Dedifferentiated amniotic fluid mesenchymal stem cell (primary cell): ENCODE results near the gene PLOD2.

Experiments used
- DNase-seq: peaks from one replicate; pipeline ENCODE4 v3.0.0-alpha.2; 2016; ENCODE audit errors: extremely low spot score

Gene PLOD2

DNA sequence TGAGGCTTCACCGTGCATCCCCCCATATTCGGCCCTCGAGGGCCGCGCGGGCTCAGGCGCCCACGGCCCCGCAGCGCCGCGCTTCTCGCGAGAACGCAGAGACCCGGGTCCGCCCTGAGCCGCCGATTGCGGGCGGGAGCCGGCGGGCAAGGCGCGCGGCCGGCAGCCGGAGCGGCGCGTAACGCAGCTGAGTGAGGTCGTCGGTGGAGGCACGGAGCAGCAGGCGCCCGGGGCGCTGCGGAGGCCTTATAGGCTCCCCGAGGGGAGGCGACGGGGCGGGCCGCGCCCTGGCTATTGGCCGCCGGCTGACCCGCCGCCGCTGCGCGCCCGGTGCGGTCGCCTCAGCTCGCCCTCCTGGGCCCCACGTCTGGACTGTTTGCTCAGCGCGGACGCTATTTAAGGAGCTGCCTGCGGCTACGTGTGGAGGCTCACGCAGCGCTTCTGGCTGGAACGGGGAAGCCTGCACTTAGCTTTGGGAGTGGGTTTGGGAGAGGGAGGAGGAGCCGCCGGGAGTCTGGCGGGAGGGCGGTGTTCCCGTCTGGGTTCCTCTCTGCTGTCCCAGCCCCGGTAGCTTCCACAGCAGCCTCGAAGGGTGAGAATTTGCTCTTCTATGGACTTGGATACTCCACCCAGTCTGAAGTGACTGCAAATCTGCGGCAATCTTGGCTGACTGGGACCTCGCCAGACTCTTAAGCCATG lies at the start of gene PLOD2:
Gene PLOD2 (minus strand): TSS at position 221 of the 699 bp plus-strand sequence. CDS start 195 bp downstream, at position 26.
- peak; percentile 88 for DNase-seq

DNA sequence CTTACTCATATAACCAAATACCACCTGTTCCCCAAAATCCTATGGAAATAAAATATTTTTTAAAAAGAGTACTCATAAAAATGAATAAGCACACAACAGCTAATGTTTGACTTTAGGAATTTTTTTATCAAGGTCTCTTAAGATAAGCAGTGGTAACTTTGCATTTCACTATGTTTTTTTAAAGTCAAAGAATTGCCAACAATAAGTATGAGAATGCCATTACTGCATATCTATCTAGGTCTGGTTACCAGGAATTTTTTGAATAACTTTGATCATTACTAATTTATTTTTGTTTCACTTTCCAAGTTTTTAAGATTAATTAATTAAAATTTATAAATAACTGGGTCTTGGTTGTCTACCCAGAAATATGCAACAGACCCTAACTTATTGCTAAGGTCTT lies 48.4 kb upstream of the PLOD2 start:
- DNase-seq = no peak

DNA sequence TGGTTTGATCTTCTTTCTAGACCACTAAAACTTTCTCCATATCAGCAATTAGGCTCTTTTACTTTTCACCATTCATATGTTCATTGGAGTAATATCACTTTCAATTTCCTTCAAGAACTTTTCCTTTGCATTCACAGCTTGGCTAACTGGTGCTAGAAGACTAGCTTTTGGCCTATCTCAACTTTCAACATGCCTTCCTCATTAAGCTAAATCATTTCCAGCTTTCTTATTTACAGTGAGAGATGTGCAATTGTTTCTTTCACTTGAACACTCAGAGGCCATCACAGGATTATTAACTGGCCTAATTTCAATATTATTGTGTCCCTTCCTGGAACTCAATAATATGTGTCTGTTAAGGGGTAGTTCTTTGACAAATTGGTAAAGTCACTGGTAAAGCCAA lies 42.8 kb upstream of the PLOD2 start:
- DNase-seq = no peak

DNA sequence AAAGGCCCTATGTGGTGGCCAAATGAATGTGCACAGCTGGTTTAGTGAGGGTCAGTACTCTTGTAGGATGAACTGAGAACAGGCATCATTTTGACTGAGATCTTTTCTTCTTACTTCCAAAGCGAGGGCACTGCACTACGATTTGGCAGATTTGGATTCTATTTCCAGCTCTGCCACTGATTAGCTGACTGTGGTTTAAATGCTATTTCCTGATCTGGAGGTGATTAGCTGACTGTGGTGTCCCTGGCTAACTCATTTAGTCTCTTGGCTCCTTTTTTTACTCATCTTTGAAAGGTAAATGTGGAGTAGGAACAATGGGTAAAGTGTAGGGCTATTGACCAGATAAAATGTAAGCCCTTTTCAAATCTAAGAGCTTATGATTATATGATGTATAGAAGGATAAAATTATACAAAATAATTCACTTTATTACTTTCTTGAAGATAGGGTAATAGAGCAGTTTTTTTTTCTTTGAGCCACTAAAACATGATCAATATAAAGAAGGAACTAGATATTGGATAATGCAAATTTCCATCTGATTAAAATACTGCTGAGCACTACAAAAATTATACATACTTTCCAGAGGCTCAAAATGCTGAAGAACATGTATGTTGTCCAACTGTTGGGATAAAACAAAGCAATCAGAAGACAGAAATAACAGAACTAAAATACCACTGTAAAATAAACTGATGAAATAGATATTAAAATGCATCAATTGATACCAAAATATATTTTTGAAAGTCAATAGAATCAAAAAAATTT lies 39.7 kb upstream of the PLOD2 start:
- DNase-seq = no peak

DNA sequence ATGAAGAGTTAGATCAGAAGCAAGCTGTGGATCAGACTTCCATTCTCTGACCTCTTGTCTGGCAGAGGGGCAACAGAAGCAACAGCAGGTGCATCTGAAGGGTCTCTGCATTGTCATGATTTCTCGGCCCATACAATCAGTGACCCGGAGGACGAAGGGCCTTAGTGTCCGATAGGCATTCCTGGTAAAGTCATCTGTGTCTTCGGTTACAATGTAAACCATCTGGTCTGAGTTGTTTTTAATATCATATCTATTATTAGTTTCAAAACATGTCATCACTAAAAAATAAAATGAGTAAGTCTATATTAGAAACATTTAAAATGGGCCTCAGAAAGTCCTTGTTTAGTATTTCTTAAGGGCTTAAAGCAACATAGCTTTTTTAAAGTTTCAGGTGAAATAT lies 38.8 kb upstream of the PLOD2 start:
- DNase-seq = no peak

DNA sequence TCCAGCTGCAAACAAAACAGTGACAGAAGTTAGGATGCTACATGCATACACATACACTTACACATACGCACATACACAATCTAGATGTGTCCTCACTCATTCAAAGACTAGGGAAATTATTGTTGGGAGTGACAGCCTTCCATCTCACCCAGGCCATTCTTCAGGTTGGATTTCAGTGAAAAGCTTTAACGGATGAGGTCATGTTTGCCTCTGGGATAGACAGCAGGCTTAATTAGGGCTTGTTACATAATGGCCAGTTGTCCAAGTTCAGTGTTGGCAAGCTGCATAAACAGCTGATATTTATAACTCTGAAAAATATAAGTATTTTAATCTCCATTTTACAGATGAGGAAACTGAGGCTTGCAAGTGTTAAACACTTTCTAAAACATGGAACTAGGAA lies 35.8 kb upstream of the PLOD2 start:
- DNase-seq = no peak

DNA sequence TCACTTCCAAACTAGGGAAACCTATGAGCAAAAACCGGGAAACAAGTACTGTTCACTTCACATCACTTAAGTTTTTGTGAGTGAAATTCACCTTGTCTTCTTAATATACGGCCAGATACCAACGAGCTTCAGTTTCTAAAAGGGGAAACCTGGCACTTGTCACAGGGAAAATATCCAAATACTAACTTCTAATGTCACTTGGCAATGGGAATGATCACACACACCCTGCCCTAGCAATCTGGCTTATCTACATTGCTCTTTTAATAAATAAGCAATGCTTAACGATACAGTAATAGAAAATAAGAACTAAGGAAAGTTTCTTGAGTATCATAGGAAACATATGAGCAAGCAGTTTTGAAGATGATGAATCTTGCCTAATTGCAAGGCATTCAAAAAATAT lies 34.6 kb upstream of the PLOD2 start:
- DNase-seq = no peak

DNA sequence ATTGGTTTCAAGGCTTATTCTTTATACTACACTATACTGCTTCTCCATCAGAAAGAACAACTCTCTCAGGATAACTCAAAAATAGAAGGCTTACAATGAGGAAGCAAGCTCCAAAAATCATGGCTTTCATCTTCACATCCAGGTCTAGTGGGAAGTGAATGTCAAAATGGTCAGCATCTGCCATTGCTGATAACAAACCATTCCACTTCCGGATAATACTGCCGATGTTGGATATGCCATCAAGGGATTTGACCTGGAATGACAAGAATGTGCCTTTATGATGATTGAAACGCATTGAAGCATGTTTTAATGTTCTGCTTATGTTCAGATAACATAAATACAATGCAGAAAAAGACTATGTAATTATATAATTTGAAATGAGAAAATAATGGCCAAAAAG lies 34.0 kb upstream of the PLOD2 start:
- DNase-seq = no peak

DNA sequence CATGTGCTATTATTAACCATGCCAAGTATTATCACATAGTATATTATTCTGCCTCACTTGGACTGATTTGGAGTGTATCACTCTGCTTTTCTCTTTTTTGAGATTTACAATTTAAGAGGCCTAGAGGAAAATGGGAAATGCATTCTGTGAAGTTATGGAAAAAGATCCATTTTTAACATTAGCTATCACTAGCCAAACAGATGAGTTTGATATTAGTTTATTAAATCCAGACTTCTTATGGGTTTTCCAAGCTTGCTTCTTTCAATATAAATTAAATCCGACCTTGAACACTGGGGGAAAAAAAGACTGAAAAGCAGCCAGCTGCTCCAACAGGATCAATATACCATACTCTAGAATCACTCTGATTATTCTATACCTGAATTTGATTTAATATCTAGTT lies 30.1 kb upstream of the PLOD2 start:
- DNase-seq = no peak

DNA sequence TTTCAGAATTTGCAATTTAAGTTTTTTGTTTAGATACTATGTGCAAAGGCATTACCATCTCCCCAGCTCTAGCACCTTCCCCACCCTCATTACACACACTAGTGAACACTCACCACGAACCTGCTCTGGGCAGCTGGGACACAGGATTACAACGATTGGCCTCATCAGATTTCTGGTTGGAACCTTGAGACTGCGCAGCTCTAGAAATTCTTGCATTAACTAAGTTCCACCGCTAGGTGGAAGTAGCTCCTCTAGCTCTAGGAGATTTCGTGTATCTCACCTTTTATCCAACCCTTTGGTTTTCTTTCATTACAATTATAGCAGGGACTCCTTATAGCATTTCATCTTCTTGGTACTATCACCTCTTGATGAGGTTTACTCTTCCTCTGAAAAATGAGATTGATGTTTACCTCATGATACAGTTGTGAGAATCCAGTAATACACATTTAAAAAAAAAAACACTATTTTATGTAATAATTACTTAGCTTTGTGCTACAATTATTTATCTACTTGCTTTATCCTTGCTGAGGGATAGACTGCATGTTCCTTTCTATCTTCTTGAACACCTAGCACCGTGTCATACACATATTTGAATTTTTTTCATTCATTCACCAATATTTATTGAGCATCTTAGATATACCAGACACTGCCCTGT lies 28.7 kb upstream of the PLOD2 start:
- peak; percentile 60 for DNase-seq

DNA sequence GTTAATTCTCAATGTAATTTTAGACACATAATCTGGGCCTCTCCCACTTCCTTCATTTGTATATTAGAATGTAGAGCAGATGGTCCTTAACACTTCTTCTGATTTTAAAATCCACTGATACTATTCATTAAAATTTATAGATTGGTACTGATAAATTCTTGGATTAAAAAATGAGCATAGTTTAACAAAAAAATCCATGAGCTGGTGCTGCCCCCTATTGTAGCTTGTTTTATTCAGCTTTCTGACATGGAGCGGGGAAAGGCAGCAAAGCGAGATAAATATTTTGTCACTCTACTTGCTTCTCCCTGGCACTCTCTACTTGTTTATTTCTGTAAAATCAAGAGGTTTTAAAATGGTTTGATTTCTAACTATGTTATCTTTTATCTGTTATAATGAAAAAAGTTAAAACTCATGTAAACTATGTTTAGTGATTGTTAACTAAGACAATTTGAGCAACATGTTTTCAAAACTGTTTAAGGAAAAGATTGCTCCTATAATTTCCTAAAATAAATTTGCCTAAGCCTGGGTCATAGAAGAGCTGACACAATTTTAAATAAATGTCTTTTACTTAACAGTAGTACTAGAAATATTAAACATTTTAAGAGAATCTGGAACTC lies 26.5 kb upstream of the PLOD2 start:
- DNase-seq = peak; percentile 44

DNA sequence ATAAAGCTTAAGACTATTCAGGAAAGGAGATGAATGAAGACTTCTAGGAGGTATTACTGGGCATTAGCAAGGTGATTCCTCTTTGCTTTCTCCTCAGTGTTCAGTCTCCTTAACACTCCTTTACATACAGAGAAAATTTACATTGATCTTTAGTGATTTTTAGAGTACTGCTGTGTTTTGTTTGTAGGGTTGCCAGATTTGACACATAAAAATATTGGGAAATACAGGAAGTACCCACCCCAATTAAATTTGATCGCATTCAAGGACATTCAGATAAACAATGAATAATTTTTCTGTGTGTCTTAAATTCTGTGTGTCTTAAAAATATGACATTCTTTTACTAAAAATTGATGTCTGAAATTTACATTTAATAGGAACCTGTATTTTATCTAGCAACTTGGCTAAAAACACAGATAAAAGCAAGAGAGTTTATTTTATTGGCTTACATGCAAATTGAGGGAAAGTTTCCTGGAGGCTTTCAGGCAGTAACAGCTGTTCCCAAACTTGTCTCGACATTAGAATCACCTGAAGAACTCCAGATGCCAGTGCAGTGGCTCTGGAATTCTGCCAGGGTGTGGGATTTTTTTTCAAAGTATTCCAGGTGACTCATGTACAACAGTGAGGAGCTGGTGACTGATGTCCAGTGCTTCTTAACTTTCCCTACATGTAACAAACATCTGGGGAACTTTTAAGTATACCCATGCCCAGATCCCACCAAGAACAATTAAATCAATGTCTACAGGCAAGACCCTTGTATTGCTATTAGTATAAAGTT lies 23.4 kb upstream of the PLOD2 start:
- no peak for DNase-seq

DNA sequence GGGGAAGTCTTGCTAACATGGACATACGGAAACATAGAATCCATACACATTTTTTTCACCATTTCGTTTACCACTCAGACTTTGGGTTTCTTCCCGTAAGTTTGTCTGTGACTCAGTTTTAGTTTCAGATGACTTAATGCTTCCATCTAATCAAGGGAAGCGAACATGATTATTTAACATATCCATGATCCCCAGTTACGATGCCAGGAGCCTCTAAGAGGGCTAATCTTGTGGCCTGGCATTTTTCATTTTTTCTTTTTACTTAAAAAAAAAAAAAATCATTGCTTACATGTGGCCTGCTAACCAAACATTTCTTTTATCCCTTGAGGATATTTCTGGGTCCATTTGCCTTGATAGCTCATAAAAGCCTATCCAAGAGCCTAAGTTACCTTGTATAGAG lies 20.2 kb upstream of the PLOD2 start:
- no peak for DNase-seq

DNA sequence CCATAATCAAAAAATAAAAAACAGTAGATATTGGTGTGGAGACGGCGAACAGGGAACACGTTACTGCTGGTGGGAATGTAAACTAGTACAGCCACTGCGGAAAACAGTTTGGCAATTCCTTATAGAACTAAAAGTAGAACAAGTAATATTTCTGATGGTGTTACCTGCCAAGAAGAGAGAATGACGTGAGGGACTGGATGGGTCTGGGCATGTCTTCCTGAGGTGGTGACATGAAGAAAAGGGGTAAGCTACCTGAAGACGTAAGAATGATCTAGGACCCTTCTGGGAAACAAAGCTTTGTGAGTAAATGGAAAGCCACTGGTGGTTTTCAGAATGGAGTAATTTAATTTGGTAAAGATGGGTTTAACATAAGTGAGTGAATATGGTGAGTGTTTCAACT lies 19.4 kb upstream of the PLOD2 start:
- no peak for DNase-seq

DNA sequence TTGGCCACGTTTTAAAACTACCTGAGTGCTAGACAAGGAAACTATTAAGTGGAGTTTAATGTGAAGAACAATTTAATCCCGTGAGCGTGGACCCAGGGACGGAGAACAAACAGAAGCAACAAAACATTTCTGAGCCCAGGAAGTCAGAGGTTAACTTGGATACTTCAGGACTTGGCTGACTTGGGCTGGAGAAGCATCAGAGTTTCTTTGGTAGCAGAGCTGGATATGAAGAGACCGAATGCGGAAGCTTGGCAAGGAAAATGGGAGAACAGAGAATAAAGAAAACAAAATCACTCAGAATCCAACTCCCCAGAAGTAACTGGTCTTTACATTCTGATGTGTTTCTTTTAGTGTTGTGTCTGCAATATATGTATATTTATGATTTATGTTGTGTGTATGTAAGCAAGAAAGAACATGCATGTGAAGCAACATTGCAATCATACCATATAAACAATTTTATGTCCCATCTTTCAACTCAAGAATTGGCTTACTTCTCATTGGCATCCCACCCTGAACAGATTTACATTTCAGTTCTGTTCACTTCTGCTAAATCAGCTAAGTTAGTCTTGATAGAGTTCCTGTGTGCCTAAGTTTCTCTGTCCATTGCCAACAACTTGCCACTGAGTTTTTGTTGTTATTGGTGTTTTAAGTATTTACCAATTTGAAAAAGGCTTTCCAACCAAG lies 17.2 kb upstream of the PLOD2 start:
- DNase-seq = no peak

DNA sequence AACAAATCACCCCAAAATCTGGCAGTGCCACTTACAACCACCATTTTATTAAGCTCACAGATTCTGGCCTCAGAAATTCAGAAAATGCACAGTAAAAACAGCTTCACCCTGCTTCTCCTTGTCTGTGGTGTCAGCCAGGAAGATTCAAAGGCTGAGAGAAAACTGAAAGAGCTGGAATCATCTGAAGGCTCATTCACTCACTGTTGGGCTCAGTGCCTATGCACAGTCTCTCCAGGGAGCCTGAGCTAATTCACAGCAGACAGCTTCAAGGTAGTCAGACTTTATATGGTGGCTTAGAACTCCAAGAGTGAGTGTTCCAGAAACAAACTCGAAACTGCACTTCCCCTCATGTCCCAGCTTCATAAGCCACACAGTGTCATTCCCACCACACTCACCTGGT lies 16.5 kb upstream of the PLOD2 start:
- no peak for DNase-seq

DNA sequence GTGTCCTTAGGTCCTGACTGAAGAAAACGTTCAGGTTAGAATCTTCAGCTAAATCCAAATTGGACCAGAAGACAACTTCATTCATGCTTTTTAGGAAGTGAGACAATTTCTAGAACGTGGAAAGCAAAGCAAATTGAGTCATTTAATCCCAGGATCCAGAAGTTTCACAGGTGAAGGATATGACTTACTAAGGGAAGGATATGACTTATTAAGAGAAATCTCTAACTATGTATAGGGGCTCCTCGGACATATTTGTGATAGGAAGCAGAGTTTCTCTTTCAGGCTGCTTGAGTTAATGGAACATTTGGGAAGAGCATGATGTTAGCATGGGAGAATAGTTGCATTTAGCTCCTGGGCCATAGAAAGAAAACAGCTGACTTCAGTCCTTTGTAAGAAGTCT lies 16.1 kb upstream of the PLOD2 start:
- no peak for DNase-seq

DNA sequence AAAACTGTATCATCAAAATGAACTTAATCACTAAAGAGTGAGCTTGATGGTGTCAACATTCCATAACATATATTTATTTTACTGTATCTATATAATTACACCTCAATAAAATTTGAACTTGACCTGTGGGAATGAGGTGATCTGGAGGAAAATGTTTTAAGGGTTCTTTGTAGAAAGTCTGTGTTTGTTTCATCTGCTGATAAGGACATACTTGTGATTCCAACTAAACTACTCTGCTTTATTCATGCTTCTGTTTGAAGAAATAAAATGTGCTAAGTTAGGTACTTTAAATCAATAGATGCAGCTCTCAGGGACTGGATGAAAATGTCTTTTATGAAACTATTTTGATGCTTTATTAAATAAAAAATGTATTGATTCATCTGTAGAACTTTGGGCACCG lies 11.6 kb upstream of the PLOD2 start:
- no peak for DNase-seq

DNA sequence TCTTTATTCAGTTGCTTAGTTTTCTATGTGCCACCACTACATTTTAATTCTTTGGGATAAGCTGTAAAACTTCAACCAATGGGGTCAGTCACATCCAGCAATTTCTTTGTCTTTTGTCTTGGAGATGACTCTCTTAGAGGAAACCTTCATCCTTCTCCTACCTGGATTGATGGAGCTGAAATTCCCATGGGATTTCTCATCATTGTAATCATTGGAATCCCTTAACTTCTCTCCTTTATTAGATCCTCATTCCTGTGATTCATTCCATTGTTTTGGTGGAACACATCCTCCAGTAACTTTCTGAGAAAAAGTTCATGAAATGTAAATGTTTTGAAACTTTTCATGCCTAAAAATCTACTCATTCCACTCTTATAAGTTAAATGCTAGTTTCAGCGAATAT lies 9.6 kb upstream of the PLOD2 start:
- no peak for DNase-seq

DNA sequence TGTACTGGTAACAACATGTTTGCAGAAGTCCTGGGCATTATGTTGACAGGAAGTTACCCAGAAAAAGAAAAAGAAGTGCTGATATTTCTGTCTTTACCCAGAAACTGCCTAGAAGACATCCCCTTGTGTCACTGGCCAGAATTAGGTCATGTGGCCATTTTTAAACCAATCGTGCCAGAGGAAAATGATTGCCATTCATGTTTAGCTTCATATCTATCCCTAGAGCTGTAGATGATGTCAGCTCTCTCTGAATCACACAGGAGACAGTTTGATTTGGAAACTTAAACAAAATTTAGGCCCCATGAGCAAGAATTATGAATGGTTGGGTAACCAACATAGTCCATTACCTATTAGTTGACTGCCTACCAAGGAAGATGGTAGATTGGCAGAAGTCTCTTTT lies 8.9 kb upstream of the PLOD2 start:
- DNase-seq = no peak

DNA sequence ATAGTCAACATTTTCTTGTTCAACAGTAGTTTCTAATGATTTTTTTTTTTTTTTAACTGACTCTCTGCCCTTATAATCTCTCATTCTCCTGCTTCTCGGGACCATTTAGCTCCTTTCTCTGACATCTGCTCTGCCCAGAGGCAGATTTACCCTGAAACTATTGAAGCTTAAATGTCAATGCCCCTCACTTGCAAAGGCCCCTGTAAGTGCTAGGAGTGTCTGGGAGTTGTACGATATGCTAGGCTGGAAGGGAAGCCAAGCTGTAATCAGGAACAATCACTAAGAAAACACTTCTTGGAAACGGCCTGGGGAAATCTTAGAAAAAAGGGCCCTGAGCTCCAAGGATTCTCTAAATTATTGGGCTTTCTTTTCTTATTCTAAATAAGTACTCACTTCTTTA lies 5.8 kb upstream of the PLOD2 start:
- DNase-seq = no peak
